Fibroblast of pulmonary artery (primary cell): ENCODE results near the gene MAP2K1.
"Not testable (repeated sequence)": the region's sequence is repeated elsewhere in the genome, so short reads cannot be mapped to it uniquely, and the experiment has no call there.

Experiments used
- DNase-seq: peaks from one replicate; pipeline ENCODE4 v3.0.0-alpha.2; 2010; ENCODE audit warnings: low read depth
- H3K4me3 ChIP-seq: replicated peaks from 2 replicates; pipeline ENCODE4 v1.5.1; 2011; ENCODE audit warnings: low read depth, mild to moderate bottlenecking, control low read depth, low read length, moderate library complexity
- CTCF ChIP-seq: IDR thresholded peaks from 2 replicates; pipeline ENCODE4 v1.5.1; 2011; ENCODE audit warnings: mild to moderate bottlenecking, control low read depth, low read length, inconsistent platforms; ENCODE audit errors: missing control alignments

MAP2K1 gene

GRCh38 chr15:66497502-66498455, 111.1 kb downstream of the MAP2K1 start, which contains the start of gene SNAPC5:
Gene SNAPC5, minus strand, starts transcription at chr15:66497762. Its CDS starts 31 bp downstream, at chr15:66497731.
- peak; percentile 86 for TF ChIP-seq CTCF
- peak within 1 kb of the TSS; percentile 61 for H3K4me3 ChIP-seq
- DNase-seq, result peak; percentile 94

GRCh38 chr15:66498501-66499386, 112.0 kb downstream of the MAP2K1 start:
- no peak overlapping the region for H3K4me3 ChIP-seq
- peak; percentile 37 for TF ChIP-seq CTCF
- peak; percentile 69 for DNase-seq

- H3K4me3 ChIP-seq, DNase-seq: not testable (repeated sequence)
Observed at GRCh38 chr15:66500346-66500745, 113.6 kb downstream of the MAP2K1 start.

- no peak for TF ChIP-seq CTCF
- peak overlapping the region; percentile 88 for H3K4me3 ChIP-seq
- no peak for DNase-seq
Observed at GRCh38 chr15:66502491-66502890, 115.8 kb downstream of the MAP2K1 start.

GRCh38 chr15:66503041-66503648, 116.4 kb downstream of the MAP2K1 start:
- DNase-seq, result peak; percentile 24
- peak overlapping the region; percentile 88 for H3K4me3 ChIP-seq

GRCh38 chr15:66503780-66504562, 117.3 kb downstream of the MAP2K1 start:
- TF ChIP-seq CTCF, result no peak
- DNase-seq, result no peak
- peak overlapping the region; percentile 88 for H3K4me3 ChIP-seq
